ENCODE results near the gene ARL3.

GRCh38 chr10:102656791-102657371 is 57.3 kb downstream of the ARL3 start:
- TF ChIP-seq, protein P1, sequence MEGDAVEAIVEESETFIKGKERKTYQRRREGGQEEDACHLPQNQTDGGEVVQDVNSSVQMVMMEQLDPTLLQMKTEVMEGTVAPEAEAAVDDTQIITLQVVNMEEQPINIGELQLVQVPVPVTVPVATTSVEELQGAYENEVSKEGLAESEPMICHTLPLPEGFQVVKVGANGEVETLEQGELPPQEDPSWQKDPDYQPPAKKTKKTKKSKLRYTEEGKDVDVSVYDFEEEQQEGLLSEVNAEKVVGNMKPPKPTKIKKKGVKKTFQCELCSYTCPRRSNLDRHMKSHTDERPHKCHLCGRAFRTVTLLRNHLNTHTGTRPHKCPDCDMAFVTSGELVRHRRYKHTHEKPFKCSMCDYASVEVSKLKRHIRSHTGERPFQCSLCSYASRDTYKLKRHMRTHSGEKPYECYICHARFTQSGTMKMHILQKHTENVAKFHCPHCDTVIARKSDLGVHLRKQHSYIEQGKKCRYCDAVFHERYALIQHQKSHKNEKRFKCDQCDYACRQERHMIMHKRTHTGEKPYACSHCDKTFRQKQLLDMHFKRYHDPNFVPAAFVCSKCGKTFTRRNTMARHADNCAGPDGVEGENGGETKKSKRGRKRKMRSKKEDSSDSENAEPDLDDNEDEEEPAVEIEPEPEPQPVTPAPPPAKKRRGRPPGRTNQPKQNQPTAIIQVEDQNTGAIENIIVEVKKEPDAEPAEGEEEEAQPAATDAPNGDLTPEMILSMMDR (conservative IDR thresholded peaks at IDR 0.05 in 1 of 2, IDR thresholded peaks at IDR 0.05 in 1 of 2; ENCODE audit: extremely low read depth in 1 of 2, insufficient read depth in 1 of 2, low read depth in 1 of 2, low read length in 2 of 2), result no peak
- TF ChIP-seq EZH2 (IDR thresholded peaks at IDR 0.05; ENCODE audit: borderline replicate concordance, low read length), result no peak

Measured in mammary epithelial cell (primary cell).